Activated CD4-positive, alpha-beta T cell treated with anti-CD3 and anti-CD28 coated beads for 1 hour (primary cell): ENCODE results near the gene C1QTNF8.
"Not testable (repeated sequence)": the region's sequence is repeated elsewhere in the genome, so short reads cannot be mapped to it uniquely, and the experiment has no call there.

ENCODE experiments used
- DNase-seq: peaks from one replicate; pipeline ENCODE4 v3.0.0-alpha.2; 2020

C1QTNF8 gene

GRCh38 chr16:1107141-1107540, 11.1 kb upstream of the C1QTNF8 start:
- DNase-seq = no peak

DNA sequence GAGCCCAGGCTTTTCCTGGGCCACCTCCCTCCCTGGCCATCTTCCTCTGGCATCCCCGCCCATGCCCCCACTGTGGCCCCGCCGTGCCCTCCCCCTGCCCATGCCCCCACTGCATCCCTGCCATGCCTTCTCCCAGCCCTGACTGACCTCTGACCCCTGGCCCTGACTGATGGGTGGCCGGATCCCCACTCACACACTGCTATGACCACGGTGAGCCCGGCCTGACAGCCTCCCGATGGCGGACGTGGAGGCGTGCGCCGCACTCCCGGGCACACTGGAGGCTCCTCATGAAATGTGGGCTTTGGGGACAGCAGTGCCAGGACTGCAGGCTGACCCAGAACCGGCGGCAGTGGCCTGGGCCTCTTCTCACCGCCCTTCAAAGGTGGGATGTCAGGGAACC, 10.6 kb upstream of the C1QTNF8 start:
- DNase-seq = no peak

GRCh38 chr16:1105888-1106620, 10.0 kb upstream of the C1QTNF8 start:
- peak; percentile 19 for DNase-seq

- DNase-seq = no peak
Observed at GRCh38 chr16:1103636-1103980, 7.6 kb upstream of the C1QTNF8 start.

DNA sequence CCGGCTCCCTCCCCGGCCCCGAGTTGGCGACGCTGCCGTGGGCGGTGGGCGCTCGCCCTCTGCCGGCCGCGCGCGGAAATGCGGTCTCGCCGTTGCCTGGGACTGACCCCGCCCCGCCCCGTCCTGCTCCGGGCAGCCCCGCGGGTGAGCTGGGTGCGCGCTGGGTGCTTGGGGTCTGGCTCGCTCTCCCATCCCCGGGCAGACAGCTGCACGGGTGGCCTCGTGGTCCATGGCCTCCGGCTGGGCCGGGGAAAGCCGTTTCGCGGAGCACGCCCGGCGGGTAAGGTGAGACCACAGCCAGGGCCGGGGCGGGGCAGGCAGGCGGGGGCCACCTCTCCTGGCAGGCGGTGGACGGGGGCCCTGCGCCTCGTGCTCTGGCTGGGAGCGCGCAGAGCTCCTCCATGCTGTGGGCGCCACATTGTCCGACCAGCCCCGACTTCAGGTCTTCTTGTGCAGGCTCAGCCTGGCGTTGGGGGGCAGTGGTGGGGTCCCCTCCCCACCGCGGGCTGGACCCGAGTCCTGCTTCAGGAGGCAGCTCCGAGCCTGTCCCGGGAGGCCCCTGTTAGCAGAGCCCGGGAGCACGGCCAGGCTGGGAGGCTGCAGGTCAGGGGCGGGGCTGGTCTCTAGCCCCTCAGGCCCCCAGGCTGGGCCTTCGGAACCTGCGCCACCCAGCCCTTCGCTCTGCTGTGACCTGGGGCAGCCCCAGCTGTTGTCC, 7.0 kb upstream of the C1QTNF8 start:
- peak; percentile 53 for DNase-seq

- no peak for DNase-seq
Observed at GRCh38 chr16:1102333-1102700, 6.3 kb upstream of the C1QTNF8 start.

- no peak for DNase-seq
Observed at GRCh38 chr16:1101573-1102332, 5.7 kb upstream of the C1QTNF8 start.

DNA sequence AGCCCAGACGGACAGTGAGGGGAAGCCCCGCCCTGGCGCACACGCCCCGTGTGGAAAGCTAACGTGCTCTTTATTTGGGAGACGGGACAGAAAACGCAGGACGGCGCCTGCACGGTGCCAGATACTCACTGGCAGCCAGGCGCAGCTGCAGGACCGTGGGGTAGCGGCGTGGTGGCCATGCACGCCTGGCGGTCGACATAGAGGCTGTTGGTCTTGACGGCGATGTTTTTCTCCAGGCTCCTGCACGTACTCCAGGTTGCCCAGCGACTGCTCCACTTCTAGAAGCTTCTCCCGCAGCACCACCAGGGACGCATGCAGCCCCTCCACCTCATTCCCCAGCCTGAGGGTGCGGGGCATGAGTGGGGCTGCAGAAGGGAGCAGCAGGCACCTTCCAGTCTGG, 5.1 kb upstream of the C1QTNF8 start:
- DNase-seq = no peak

- no peak for DNase-seq
Observed at GRCh38 chr16:1100084-1100800, 4.2 kb upstream of the C1QTNF8 start.

DNA sequence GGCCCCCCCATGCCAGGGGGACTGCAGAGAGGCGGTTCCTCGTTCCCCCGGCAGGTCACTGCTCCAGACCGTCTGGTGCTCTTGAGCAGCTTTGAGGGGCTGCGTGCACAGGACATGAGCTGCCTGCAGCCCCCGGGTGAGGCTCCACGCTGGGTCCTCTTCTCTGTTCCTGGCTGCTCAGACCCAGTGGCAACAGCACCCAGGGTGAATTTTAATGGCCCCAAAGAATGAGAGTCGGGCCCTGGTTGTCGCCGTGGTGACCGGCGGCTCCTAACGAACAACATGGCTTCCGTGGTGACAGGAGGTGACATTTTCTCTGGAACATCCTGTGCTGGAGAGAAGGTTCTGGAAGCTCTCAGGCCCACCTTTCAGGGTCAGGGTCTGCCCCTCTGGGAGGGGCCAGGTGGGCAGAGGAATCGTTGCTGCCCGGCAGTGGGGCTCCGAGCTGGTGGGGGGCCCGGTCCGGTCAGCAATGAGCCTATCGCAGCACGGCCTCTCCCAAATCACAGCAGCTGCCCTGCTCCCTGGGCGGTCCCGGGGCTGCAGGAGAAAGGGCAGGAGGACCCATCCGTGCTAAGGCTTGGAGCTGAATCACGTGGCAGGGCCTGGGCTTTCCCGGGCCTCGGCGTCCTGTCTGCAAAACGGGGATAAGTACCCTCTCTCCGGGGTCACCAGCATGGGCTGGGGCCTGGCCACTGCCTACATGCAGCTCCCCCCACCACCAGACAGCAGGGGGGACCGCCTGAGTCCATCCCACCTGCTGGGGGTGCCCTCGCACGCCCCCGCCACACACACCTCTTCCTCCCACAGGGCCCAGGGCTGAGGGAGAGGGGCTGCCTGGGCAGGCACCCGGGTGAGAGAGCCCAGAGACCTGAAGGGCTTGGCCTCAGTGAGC, 3.4 kb upstream of the C1QTNF8 start:
- DNase-seq = no peak

- no peak for DNase-seq
Observed at GRCh38 chr16:1098266-1098991, 2.4 kb upstream of the C1QTNF8 start.

DNA sequence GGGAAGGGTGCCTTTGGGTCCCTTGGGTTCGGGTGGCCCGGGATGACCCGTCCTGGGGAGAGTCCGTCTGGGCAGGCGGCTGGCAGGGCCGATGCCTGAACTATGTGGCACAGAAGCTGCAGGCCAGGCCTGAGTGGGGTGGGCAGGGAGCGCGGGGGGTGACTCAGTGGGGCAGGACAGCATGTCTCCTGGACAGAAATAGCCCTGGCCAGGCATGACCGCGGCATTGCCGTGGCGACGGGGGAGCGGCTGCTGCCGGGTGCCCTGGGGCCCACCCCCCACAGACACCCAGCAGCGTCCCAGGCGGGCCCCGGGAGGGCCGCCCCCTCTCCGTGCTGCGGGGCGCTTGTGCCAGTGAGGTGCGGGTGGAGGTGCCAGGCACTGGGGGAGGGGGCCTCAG, 1.8 kb upstream of the C1QTNF8 start:
- no peak for DNase-seq

DNA sequence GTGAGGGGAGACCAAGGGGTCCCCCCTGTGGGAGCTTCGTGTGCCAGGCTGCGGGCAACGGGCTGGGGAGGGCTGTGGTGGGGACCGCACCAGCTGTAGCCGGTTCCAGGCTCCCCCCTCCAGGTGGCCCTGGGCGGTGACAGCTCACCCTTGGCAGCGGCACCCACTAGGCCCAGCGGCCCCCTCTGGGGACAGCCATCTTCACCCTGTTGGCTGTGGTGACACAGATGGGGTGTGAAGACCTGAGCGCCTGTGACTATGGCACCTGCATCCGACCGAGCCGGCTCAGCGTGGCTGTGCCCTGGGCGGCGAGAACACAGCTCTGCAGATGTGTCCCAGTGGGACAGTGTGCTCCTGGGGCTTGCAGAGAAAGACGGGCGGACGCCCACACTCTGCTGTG, 1.1 kb upstream of the C1QTNF8 start:
- DNase-seq = no peak

GRCh38 chr16:1095450-1096168, 435 bp downstream of the C1QTNF8 start:
- DNase-seq = no peak

GRCh38 chr16:1094601-1095449, 1.2 kb downstream of the C1QTNF8 start:
- DNase-seq = no peak

- no peak for DNase-seq
Observed at GRCh38 chr16:1094124-1094479, 1.9 kb downstream of the C1QTNF8 start.

- DNase-seq = no peak
Observed at GRCh38 chr16:1093284-1094123, 2.5 kb downstream of the C1QTNF8 start.

DNA sequence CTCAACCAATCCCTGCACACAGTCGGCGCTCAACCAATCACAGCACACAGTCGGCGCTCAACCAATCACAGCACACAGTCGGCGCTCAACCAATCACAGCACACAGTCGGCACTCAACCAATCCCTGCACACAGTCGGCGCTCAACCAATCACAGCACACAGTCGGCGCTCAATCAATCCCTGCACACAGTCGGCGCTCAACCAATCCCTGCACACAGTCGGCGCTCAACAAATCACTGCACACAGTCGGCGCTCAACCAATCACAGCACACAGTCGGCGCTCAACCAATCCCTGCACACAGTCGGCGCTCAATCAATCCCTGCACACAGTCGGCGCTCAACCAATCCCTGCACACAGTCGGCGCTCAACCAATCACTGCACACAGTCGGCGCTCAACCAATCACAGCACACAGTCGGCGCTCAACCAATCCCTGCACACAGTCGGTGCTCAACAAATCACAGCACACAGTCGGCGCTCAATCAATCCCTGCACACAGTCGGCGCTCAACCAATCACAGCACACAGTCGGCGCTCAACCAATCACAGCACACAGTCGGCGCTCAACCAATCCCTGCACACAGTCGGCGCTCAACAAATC, 3.3 kb downstream of the C1QTNF8 start:
- not testable (repeated sequence) for DNase-seq
